ENCODE data around the gene CES3.
A peak's percentile ranks its signal among the peaks of the same experiment; 100 is the strongest.
"Not testable (repeated sequence)": the region's sequence is repeated elsewhere in the genome, so short reads cannot be mapped to it uniquely, and the experiment has no call there.

Gene CES3

GRCh38 chr16:66926171-66926947 lies 34.7 kb upstream of the CES3 start:
- DNase-seq (ENCODE audit: insufficient read length, low spot score) = no peak
- no peak for FAIRE-seq

- DNase-seq (ENCODE audit: insufficient read length, low spot score) (no peak), FAIRE-seq (peak; percentile 14)
Observed at GRCh38 chr16:66926961-66927436, 34.1 kb upstream of the CES3 start.

GRCh38 chr16:66927918-66928649 lies 33.0 kb upstream of the CES3 start:
- DNase-seq (ENCODE audit: insufficient read length, low spot score) (no peak), FAIRE-seq (no peak)

- DNase-seq (ENCODE audit: insufficient read length, low spot score) (no peak), FAIRE-seq (peak; percentile 11)
Observed at GRCh38 chr16:66928702-66929388, 32.2 kb upstream of the CES3 start.

GRCh38 chr16:66930189-66930588 lies 30.9 kb upstream of the CES3 start:
- DNase-seq (ENCODE audit: insufficient read length, low spot score) = no peak
- FAIRE-seq = no peak

GRCh38 chr16:66931665-66932064 lies 29.4 kb upstream of the CES3 start:
- no peak for FAIRE-seq
- DNase-seq (ENCODE audit: insufficient read length, low spot score) = no peak

- DNase-seq (ENCODE audit: insufficient read length, low spot score) (no peak), FAIRE-seq (no peak)
Observed at GRCh38 chr16:66932076-66932475, 29.0 kb upstream of the CES3 start.

GRCh38 chr16:66933776-66934137 lies 27.3 kb upstream of the CES3 start:
- no peak for DNase-seq (ENCODE audit: insufficient read length, low spot score)
- peak; percentile 18 for FAIRE-seq

GRCh38 chr16:66934138-66934838 lies 26.8 kb upstream of the CES3 start, which contains the start of gene CIAO2B:
Gene CIAO2B (minus strand): TSS chr16:66934402. CDS start chr16:66934364, 38 bp downstream.
- FAIRE-seq (peak; percentile 99), DNase-seq (ENCODE audit: insufficient read length, low spot score) (peak; percentile 95)

- not testable (repeated sequence) for DNase-seq (ENCODE audit: insufficient read length, low spot score); FAIRE-seq
Observed at GRCh38 chr16:66934839-66935313, 26.2 kb upstream of the CES3 start.

GRCh38 chr16:66935314-66936011 lies 25.6 kb upstream of the CES3 start, which contains the start of gene CES2:
Gene CES2 (plus strand): TSS chr16:66935516. CDS start chr16:66935636, 120 bp downstream.
- FAIRE-seq (no peak), DNase-seq (ENCODE audit: insufficient read length, low spot score) (no peak)

GRCh38 chr16:66936462-66936861 lies 24.6 kb upstream of the CES3 start:
- no peak for FAIRE-seq

GRCh38 chr16:66936889-66937554 lies 24.0 kb upstream of the CES3 start:
- FAIRE-seq (no peak), DNase-seq (ENCODE audit: insufficient read length, low spot score) (no peak)

More at GRCh38 chr16:66936462-66936861, 24.6 kb upstream of the CES3 start:
- no peak for DNase-seq (ENCODE audit: insufficient read length, low spot score)

- DNase-seq (ENCODE audit: insufficient read length, low spot score) = no peak
- FAIRE-seq = no peak
Observed at GRCh38 chr16:66937725-66938337, 23.2 kb upstream of the CES3 start.

GRCh38 chr16:66939366-66939765 lies 21.7 kb upstream of the CES3 start:
- FAIRE-seq (no peak), DNase-seq (ENCODE audit: insufficient read length, low spot score) (no peak)

- no peak for FAIRE-seq
- no peak for DNase-seq (ENCODE audit: insufficient read length, low spot score)
Observed at GRCh38 chr16:66940236-66940635, 20.8 kb upstream of the CES3 start.

- FAIRE-seq (no peak), DNase-seq (ENCODE audit: insufficient read length, low spot score) (no peak)
Observed at GRCh38 chr16:66942981-66943380, 18.1 kb upstream of the CES3 start.

GRCh38 chr16:66943426-66944053 lies 17.5 kb upstream of the CES3 start:
- FAIRE-seq (no peak), DNase-seq (ENCODE audit: insufficient read length, low spot score) (no peak)

All from GM19239 (cell line).